Liver (tissue), 9 donors: ENCODE measurements around the gene NR0B2. TPM values are rescaled to one million over a fixed set of nuclear protein-coding genes. Genes with fewer than 3 reads are reported as not detected.

Experiments
- DNase-seq: peaks from one replicate; pipeline ENCODE4 v3.0.0-alpha.2; 2017; ENCODE audit warnings: low spot score
- H3K27ac ChIP-seq, 2 donors: one replicate each; pipeline ENCODE4 v1.7.0; 2013; ENCODE audit warnings: inconsistent platforms in 2 of 2, low read length in 2 of 2, control low read depth in 1 of 2, low read depth in 1 of 2, mild to moderate bottlenecking in 1 of 2
- H3K27me3 ChIP-seq, 4 donors: one replicate each; pipeline versions ENCODE4 v1.6.1 to v1.7.0; 2013; ENCODE audit warnings: low read length in 3 of 4, inconsistent platforms in 1 of 4, mild to moderate bottlenecking in 1 of 4, moderate library complexity in 1 of 4; ENCODE audit not compliant: control insufficient read depth in 4 of 4, insufficient read depth in 4 of 4
- H3K36me3 ChIP-seq, 4 donors: one replicate each; pipeline versions ENCODE4 v1.6.1 to v1.7.0; 2013; ENCODE audit warnings: low read length in 3 of 4, mild to moderate bottlenecking in 3 of 4, low read depth in 1 of 4, moderate library complexity in 1 of 4; ENCODE audit not compliant: control insufficient read depth in 4 of 4, insufficient read depth in 3 of 4
- H3K4me1 ChIP-seq, 4 donors: one replicate each; pipeline versions ENCODE4 v1.6.1 to v1.7.0; 2013; ENCODE audit warnings: low read length in 3 of 4, mild to moderate bottlenecking in 3 of 4, moderate library complexity in 1 of 4; ENCODE audit not compliant: control insufficient read depth in 4 of 4, insufficient read depth in 4 of 4
- H3K4me3 ChIP-seq, 3 donors: one replicate each; pipeline versions ENCODE4 v1.6.1 to v1.7.0; 2013; ENCODE audit warnings: low read length in 3 of 3, control low read depth in 1 of 3, low read depth in 1 of 3, mild to moderate bottlenecking in 1 of 3
- H3K9ac ChIP-seq, 2 donors: one replicate each; pipeline ENCODE4 v1.7.0; 2013; ENCODE audit warnings: low read length in 2 of 2, mild to moderate bottlenecking in 2 of 2, moderate library complexity in 2 of 2, control low read depth in 1 of 2, low read depth in 1 of 2
- H3K9me3 ChIP-seq, 4 donors: one replicate each; pipeline versions ENCODE4 v1.6.1 to v1.7.0; 2013; ENCODE audit warnings: low read length in 3 of 4; ENCODE audit not compliant: control insufficient read depth in 4 of 4
- EGR1 ChIP-seq, 2 donors: IDR thresholded peaks; 2 replicates each; pipeline ENCODE4 v1.6.1; 2016 to 2018; ENCODE audit warnings: antibody characterized with exemption in 2 of 2, low read depth in 2 of 2
- FOXA1 ChIP-seq: IDR thresholded peaks from 2 replicates; pipeline ENCODE4 v1.6.1; 2016; ENCODE audit warnings: antibody characterized with exemption
- FOXA2 ChIP-seq: IDR thresholded peaks from 2 replicates; pipeline ENCODE4 v1.6.1; 2016; ENCODE audit warnings: antibody characterized with exemption
- GABPA ChIP-seq, 2 donors: IDR thresholded peaks in 1 of 2; conservative IDR thresholded peaks in 1 of 2; 2 replicates each; pipeline ENCODE4 v1.6.1; 2016; ENCODE audit warnings: antibody characterized with exemption in 2 of 2, mild to moderate bottlenecking in 1 of 2, moderate library complexity in 1 of 2
- HNF4A ChIP-seq, 2 donors: conservative IDR thresholded peaks; 2 replicates each; pipeline ENCODE4 v1.6.1; 2016; ENCODE audit warnings: antibody characterized with exemption in 2 of 2, mild to moderate bottlenecking in 2 of 2
- HNF4G ChIP-seq: IDR thresholded peaks from 2 replicates; pipeline ENCODE4 v1.6.1; 2016; ENCODE audit warnings: antibody characterized with exemption
- JUND ChIP-seq, 2 donors: IDR thresholded peaks; 2 replicates each; pipeline ENCODE4 v1.6.1; 2016; ENCODE audit warnings: antibody characterized with exemption in 2 of 2
- NR2F2 ChIP-seq: IDR thresholded peaks from 2 replicates; pipeline ENCODE4 v1.6.1; 2016; ENCODE audit warnings: antibody characterized with exemption
- RAD21 ChIP-seq, 2 donors: IDR thresholded peaks; 2 replicates each; pipeline ENCODE4 v1.6.1; 2016; ENCODE audit warnings: antibody characterized with exemption in 2 of 2, mild to moderate bottlenecking in 2 of 2
- REST ChIP-seq: IDR thresholded peaks from 2 replicates; pipeline ENCODE4 v1.6.1; 2016; ENCODE audit warnings: antibody characterized with exemption, mild to moderate bottlenecking
- RXRA ChIP-seq, 2 donors: IDR thresholded peaks; 2 replicates each; pipeline ENCODE4 v1.6.1; 2017 to 2018; ENCODE audit warnings: antibody characterized with exemption in 2 of 2, mild to moderate bottlenecking in 1 of 2
- SP1 ChIP-seq: IDR thresholded peaks from 2 replicates; pipeline ENCODE4 v1.6.1; 2018; ENCODE audit warnings: antibody characterized with exemption, mild to moderate bottlenecking
- TAF1 ChIP-seq: conservative IDR thresholded peaks from 2 replicates; pipeline ENCODE4 v1.6.1; 2016; ENCODE audit warnings: antibody characterized with exemption, mild to moderate bottlenecking
- ZBTB33 ChIP-seq: IDR thresholded peaks from 2 replicates; pipeline ENCODE4 v1.6.1; 2016; ENCODE audit warnings: antibody characterized with exemption
- WGBS: extraction: QIAGEN DNeasy Blood & Tissue Kit; methylation state at CpG from one replicate; pipeline ENCODE4 v1.1.7; 2013; 5-methylcytosine and 5-hydroxymethylcytosine counted together
- polyA plus RNA-seq, 2 donors: library from polyadenylated mRNA; stranded (reverse) in 1 of 2; unstranded in 1 of 2; fragments of 200-250 nt in 1 of 2; fragments of >200 nt in 1 of 2; fragmentation: Nextera tagmentation in 1 of 2; extraction: Ambion mirVana in 1 of 2; gene quantifications; one replicate each; pipeline versions ENCODE4 v1.2.1 to v1.2.3, GENCODE V29; 2013 to 2015
- total RNA-seq, 2 donors: library from RNA; depleted of rRNA; stranded (reverse); fragments of >200 nt; gene quantifications; one replicate each; pipeline ENCODE4 v1.2.3, GENCODE V29; 2014
- TF ChIP-seq, protein P1 (sequence below): IDR thresholded peaks from 2 replicates; pipeline ENCODE4 v1.6.1; 2016; ENCODE audit warnings: antibody characterized with exemption
- TF ChIP-seq, protein P2 (sequence below): fragments of 150-350 bp; IDR thresholded peaks from 2 replicates; pipeline ENCODE4 v1.5.1; 2017; ENCODE audit warnings: improper control_type of control experiment, low read depth, low read length; ENCODE audit not compliant: missing input control
- TF ChIP-seq, protein P3 (sequence below): IDR thresholded peaks from 2 replicates; pipeline ENCODE4 v1.6.1; 2016; ENCODE audit warnings: antibody characterized with exemption
- donor health status: healthy.
- donor health status: healthy.
- donor health status: healthy.
- donor health status: healthy.
- donor health status: healthy.

NR0B2 gene
- total and polyA plus RNA-seq, 4 donors, result 15.7 to 166 (median 40.6) TPM

DNA sequence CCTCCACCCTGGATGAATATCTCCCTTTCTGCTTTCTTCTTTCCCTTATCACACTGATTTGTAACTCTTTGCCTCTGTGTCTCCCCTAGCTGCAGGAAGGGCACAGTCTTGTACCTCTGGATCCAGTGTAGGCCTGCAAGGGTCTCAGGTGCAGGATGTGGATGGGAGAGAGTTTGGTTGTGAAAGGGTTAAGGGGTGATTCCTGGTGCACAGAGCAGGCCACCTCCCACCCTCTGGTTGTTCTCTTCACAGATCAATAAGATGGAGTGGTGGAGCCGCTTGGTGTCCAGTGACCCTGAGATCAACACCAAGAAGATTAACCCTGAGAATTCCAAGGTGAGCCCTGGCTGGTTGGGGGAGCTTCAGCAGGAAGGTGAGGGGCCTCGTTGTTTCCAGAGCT lies 31.4 kb upstream of the NR0B2 start:
- peaks cover 5 to 15% (median 10%) of the 10 kb centered on the region in 4 donors for H3K36me3 ChIP-seq
- H3K27ac ChIP-seq, result peak overlapping the region; percentile 9 to 61
- H3K9me3 ChIP-seq, result no peaks in the 10 kb centered on the region
- peaks cover 31 to 69% (median 57%) of the 10 kb centered on the region in 4 donors for H3K4me1 ChIP-seq
- no peaks in the 10 kb centered on the region for H3K27me3 ChIP-seq
- TF ChIP-seq TAF1 (no peak), EGR1 (IDR thresholded peaks at IDR 0.05; ENCODE audit: low read depth in 2 of 2) (no peak), GABPA (IDR thresholded peaks at IDR 0.05 in 1 of 2, conservative IDR thresholded peaks at IDR 0.05 in 1 of 2) (no peak), FOXA1 (no peak), JUND (IDR thresholded peaks at IDR 0.05) (no peak), REST (no peak), RXRA (IDR thresholded peaks at IDR 0.05) (no peak), SP1 (no peak), FOXA2 (no peak), HNF4G (no peak), ZBTB33 (no peak), RAD21 (IDR thresholded peaks at IDR 0.05) (no peak), NR2F2 (no peak), HNF4A (conservative IDR thresholded peaks at IDR 0.05) (no peak)
- TF ChIP-seq, protein P1, sequence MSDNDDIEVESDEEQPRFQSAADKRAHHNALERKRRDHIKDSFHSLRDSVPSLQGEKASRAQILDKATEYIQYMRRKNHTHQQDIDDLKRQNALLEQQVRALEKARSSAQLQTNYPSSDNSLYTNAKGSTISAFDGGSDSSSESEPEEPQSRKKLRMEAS, result no peak
- TF ChIP-seq, protein P2, sequence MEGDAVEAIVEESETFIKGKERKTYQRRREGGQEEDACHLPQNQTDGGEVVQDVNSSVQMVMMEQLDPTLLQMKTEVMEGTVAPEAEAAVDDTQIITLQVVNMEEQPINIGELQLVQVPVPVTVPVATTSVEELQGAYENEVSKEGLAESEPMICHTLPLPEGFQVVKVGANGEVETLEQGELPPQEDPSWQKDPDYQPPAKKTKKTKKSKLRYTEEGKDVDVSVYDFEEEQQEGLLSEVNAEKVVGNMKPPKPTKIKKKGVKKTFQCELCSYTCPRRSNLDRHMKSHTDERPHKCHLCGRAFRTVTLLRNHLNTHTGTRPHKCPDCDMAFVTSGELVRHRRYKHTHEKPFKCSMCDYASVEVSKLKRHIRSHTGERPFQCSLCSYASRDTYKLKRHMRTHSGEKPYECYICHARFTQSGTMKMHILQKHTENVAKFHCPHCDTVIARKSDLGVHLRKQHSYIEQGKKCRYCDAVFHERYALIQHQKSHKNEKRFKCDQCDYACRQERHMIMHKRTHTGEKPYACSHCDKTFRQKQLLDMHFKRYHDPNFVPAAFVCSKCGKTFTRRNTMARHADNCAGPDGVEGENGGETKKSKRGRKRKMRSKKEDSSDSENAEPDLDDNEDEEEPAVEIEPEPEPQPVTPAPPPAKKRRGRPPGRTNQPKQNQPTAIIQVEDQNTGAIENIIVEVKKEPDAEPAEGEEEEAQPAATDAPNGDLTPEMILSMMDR, result no peak
- TF ChIP-seq, protein P3, sequence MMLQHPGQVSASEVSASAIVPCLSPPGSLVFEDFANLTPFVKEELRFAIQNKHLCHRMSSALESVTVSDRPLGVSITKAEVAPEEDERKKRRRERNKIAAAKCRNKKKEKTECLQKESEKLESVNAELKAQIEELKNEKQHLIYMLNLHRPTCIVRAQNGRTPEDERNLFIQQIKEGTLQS, result no peak
- DNase-seq, result no peak
- WGBS, result 39% methylated on average over 2 of the region's 2 CpGs
- no peak overlapping the region for H3K9ac ChIP-seq
- H3K4me3 ChIP-seq, result peak overlapping the region in 1 of 3 donors; percentile 23
